Choroid plexus epithelial cell (primary cell): ENCODE data around the gene SIRT1.

Experiments
- DNase-seq: peaks from one replicate; pipeline ENCODE4 v3.0.0-alpha.2; 2010; ENCODE audit warnings: low read depth
- H3K4me3 ChIP-seq: 2 replicates; pipeline ENCODE4 v1.5.1; 2011; ENCODE audit warnings: low read depth, mild to moderate bottlenecking, control low read depth, low read length, moderate library complexity
- CTCF ChIP-seq: conservative IDR thresholded peaks from 2 replicates; pipeline ENCODE4 v1.5.1; 2011; ENCODE audit warnings: low read depth, mild to moderate bottlenecking, control low read depth, inconsistent platforms, low read length, moderate library complexity

The SIRT1 gene

GRCh38 chr10:67926951-67927350, 42.5 kb downstream of the SIRT1 start:
- DNase-seq: peak; percentile 25
- no peak for TF ChIP-seq CTCF
- no peak overlapping the region for H3K4me3 ChIP-seq

GRCh38 chr10:67933199-67933598, 48.7 kb downstream of the SIRT1 start:
- H3K4me3 ChIP-seq: no peak overlapping the region
- DNase-seq: no peak
- TF ChIP-seq CTCF: no peak

- no peak for DNase-seq
- TF ChIP-seq CTCF: no peak
These were observed 49.9 kb downstream of the SIRT1 start for GRCh38 chr10:67934336-67934735.

GRCh38 chr10:67935223-67935622, 50.8 kb downstream of the SIRT1 start:
- no peak for TF ChIP-seq CTCF
- no peak for DNase-seq
- no peak overlapping the region for H3K4me3 ChIP-seq

More at GRCh38 chr10:67934336-67934735, 49.9 kb downstream of the SIRT1 start:
- no peak overlapping the region for H3K4me3 ChIP-seq

- no peak overlapping the region for H3K4me3 ChIP-seq
- DNase-seq: peak; percentile 56
- no peak for TF ChIP-seq CTCF
These were observed 52.0 kb downstream of the SIRT1 start for GRCh38 chr10:67936416-67936815.

GRCh38 chr10:67943917-67944316, 59.5 kb downstream of the SIRT1 start:
- no peak for DNase-seq
- TF ChIP-seq CTCF: no peak
- H3K4me3 ChIP-seq: no peak overlapping the region

- no peak for TF ChIP-seq CTCF
These were observed 71.2 kb downstream of the SIRT1 start for GRCh38 chr10:67955614-67956013.

More at GRCh38 chr10:67955614-67956013, 71.2 kb downstream of the SIRT1 start:
- DNase-seq: no peak
- H3K4me3 ChIP-seq: no peak overlapping the region
